Neural cell (in vitro differentiated cells): Measurements from ENCODE around the gene TMEM232. TPM values are rescaled to one million over a fixed set of nuclear protein-coding genes. Genes with fewer than 3 reads are reported as not detected.
"Not testable (repeated sequence)": the region's sequence is repeated elsewhere in the genome, so short reads cannot be mapped to it uniquely, and the experiment has no call there.

Experiments used
- H2AFZ ChIP-seq: fragments of 200-600, 300-800 bp; sonication (generic), shearing (Covaris generic); 2 replicates; pipeline ENCODE4 v1.6.0; 2014; ENCODE audit warnings: low read depth, mild to moderate bottlenecking, antibody characterized with exemption, low read length, moderate library complexity
- H3F3A ChIP-seq: fragments of 200-600 bp; shearing (Covaris generic); 2 replicates; pipeline ENCODE4 v1.6.1; 2016; ENCODE audit warnings: mild to moderate bottlenecking, moderate library complexity, mixed read lengths, antibody characterized with exemption, low read length; ENCODE audit not compliant: insufficient read depth, poor library complexity, severe bottlenecking
- H3K27ac ChIP-seq: fragments of 200-600, 300-800 bp; sonication (generic), shearing (Covaris generic); 2 replicates; pipeline ENCODE4 v1.5.1; 2014; ENCODE audit warnings: mild to moderate bottlenecking, low read length, moderate library complexity
- H3K27me3 ChIP-seq: fragments of 300-800, 200-600 bp; sonication (generic), shearing (Covaris generic); 2 replicates; pipeline ENCODE4 v1.6.0; 2014; ENCODE audit warnings: mild to moderate bottlenecking, low read depth, low read length, moderate library complexity; ENCODE audit not compliant: insufficient read depth
- H3K36me3 ChIP-seq: fragments of 300-800, 200-600 bp; sonication (generic), shearing (Covaris generic); 2 replicates; pipeline ENCODE4 v1.5.1; 2014; ENCODE audit warnings: mild to moderate bottlenecking, antibody characterized with exemption, low read length, moderate library complexity; ENCODE audit not compliant: insufficient read depth
- H3K4me2 ChIP-seq: fragments of 300-800, 200-600 bp; sonication (generic), shearing (Covaris generic); 2 replicates; pipeline ENCODE4 v1.6.0; 2014; ENCODE audit warnings: mild to moderate bottlenecking, low read length
- H3K4me3 ChIP-seq: fragments of 300-800, 200-600 bp; sonication (generic), shearing (Covaris generic); 2 replicates; pipeline ENCODE4 v1.5.1; 2014; ENCODE audit warnings: mild to moderate bottlenecking, low read length, moderate library complexity
- H3K79me2 ChIP-seq: fragments of 200-600 bp; shearing (Covaris generic); replicated peaks from 2 replicates; pipeline ENCODE4 v1.6.0; 2014; ENCODE audit warnings: mild to moderate bottlenecking, low read length, moderate library complexity; ENCODE audit not compliant: insufficient read depth
- H3K9ac ChIP-seq: fragments of 300-800, 200-600 bp; sonication (generic), shearing (Covaris generic); 2 replicates; pipeline ENCODE4 v1.6.1; 2016; ENCODE audit warnings: mild to moderate bottlenecking, low read length, mixed read lengths
- H3K9me2 ChIP-seq: fragments of 200-600 bp; shearing (Covaris generic); 2 replicates; pipeline ENCODE4 v1.6.1; 2016; ENCODE audit warnings: mild to moderate bottlenecking, low read length, mixed read lengths; ENCODE audit not compliant: insufficient read depth
- H3K9me3 ChIP-seq: fragments of 200-600, 300-800 bp; sonication (generic), shearing (Covaris generic); 2 replicates; pipeline ENCODE4 v1.6.1; 2016; ENCODE audit warnings: mild to moderate bottlenecking, mixed run types, low read length, moderate library complexity, mixed read lengths
- H4K20me1 ChIP-seq: fragments of 200-600 bp; shearing (Covaris generic); 2 replicates; pipeline ENCODE4 v1.6.1; 2016; ENCODE audit warnings: mild to moderate bottlenecking, mixed run types; ENCODE audit not compliant: insufficient read depth
- EP300 ChIP-seq: fragments of 450-650 bp; conservative IDR thresholded peaks from 2 replicates; pipeline ENCODE4 v1.6.1; 2014; ENCODE audit warnings: antibody characterized with exemption, mild to moderate bottlenecking, moderate library complexity; ENCODE audit not compliant: poor library complexity, severe bottlenecking
- EZH2 ChIP-seq: fragments of 200-600, 300-800 bp; shearing (Covaris generic), sonication (generic); IDR thresholded peaks from 2 replicates; pipeline ENCODE4 v1.6.1; 2014; ENCODE audit warnings: antibody characterized with exemption, low read length, borderline replicate concordance, mild to moderate bottlenecking; ENCODE audit not compliant: insufficient read depth, poor library complexity, severe bottlenecking
- MXI1 ChIP-seq: fragments of 450-650 bp; conservative IDR thresholded peaks from 2 replicates; pipeline ENCODE4 v1.6.1; 2014; ENCODE audit warnings: antibody characterized with exemption, mild to moderate bottlenecking; ENCODE audit not compliant: poor library complexity, severe bottlenecking
- POLR2AphosphoS5 ChIP-seq: IDR thresholded peaks from 2 replicates; pipeline ENCODE4 v1.6.1; 2012
- RAD21 ChIP-seq: fragments of 450-650 bp; conservative IDR thresholded peaks from 2 replicates; pipeline ENCODE4 v1.6.1; 2014; ENCODE audit warnings: antibody characterized with exemption, mild to moderate bottlenecking, moderate library complexity
- SMC3 ChIP-seq: fragments of 450-650 bp; conservative IDR thresholded peaks from 2 replicates; pipeline ENCODE4 v1.6.1; 2014; ENCODE audit warnings: antibody characterized with exemption, mild to moderate bottlenecking, moderate library complexity; ENCODE audit not compliant: poor library complexity
- TAF1 ChIP-seq: IDR thresholded peaks from 2 replicates; pipeline ENCODE4 v1.6.1; 2012; ENCODE audit warnings: low read depth
- polyA plus RNA-seq: library from polyadenylated mRNA; depleted of rRNA; stranded (reverse); fragments of >200 nt; gene quantifications from 2 replicates; pipeline ENCODE4 v1.2.3, GENCODE V29; 2014
- TF ChIP-seq, protein P1 (sequence below): fragments of 450-650 bp; IDR thresholded peaks from 2 replicates; pipeline ENCODE4 v1.5.1; 2014; ENCODE audit warnings: antibody characterized with exemption, mild to moderate bottlenecking, moderate library complexity; ENCODE audit not compliant: poor library complexity, severe bottlenecking
- TF ChIP-seq, protein P2 (sequence below): IDR thresholded peaks from 2 replicates; pipeline ENCODE4 v1.6.1; 2012; ENCODE audit warnings: borderline replicate concordance

TMEM232 gene
- polyA plus RNA-seq, 1 donor from 2014 or later, result 7.4 TPM

DNA sequence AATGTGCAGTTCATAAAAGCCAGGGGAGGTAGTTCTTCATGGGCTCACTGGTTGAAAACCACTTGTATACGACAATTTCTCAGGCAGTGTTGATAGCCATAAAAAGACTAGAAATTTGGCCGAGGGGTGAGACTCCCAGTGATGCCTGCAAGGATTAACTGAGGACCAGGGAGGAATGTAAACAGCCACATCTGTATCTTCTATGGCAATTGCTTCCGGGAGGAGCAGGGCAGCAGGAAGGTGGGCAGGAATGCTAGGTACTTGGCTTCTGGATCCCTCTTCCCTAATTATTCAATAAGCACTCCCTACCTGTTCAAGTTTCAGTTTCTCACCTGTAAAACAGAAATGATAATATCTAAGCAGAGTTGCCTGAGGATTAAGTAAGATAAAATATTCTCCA is 45.4 kb downstream of the TMEM232 start:
- H3F3A ChIP-seq, result no peaks in the 10 kb centered on the region
- no peak overlapping the region for H3K9ac ChIP-seq

DNA sequence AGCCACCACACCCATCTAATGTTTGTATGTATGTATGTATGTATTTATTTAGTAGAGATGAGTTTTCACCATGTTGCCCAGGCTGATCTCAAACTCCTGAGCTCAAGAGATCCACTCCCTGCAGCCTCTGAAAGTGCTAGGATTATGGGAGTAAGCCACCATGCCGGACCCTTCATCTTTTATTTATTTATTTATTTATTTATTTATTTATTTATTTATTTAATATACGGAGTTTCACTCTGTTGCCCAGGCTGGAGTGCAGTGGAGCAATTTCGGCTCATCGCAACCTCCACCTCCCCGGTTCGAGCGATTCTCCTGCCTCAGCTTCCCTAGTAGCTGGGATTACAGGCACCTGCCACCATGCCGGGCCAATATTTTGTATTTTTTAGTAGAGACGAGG is 49.9 kb downstream of the TMEM232 start:
- not testable (repeated sequence) for H3K27me3 ChIP-seq, H2AFZ ChIP-seq, H3K79me2 ChIP-seq, H3K9me3 ChIP-seq, H3K27ac ChIP-seq, H3K9me2 ChIP-seq, H3K36me3 ChIP-seq, H3F3A ChIP-seq, H3K4me3 ChIP-seq, H3K9ac ChIP-seq, H4K20me1 ChIP-seq, H3K4me2 ChIP-seq

More for the DNA sequence above, 45.4 kb downstream of the TMEM232 start:
- Histone ChIP-seq H3K79me2 (no peaks in the 10 kb centered on the region), H3K4me2 (no peak overlapping the region), H3K4me3 (no peak overlapping the region), H4K20me1 (no peaks in the 10 kb centered on the region), H3K9me3 (no peaks in the 10 kb centered on the region), H3K36me3 (no peaks in the 10 kb centered on the region), H2AFZ (no peak overlapping the region), H3K9me2 (no peaks in the 10 kb centered on the region), H3K27me3 (no peaks in the 10 kb centered on the region), H3K27ac (no peak overlapping the region)
- TF ChIP-seq, protein P1, sequence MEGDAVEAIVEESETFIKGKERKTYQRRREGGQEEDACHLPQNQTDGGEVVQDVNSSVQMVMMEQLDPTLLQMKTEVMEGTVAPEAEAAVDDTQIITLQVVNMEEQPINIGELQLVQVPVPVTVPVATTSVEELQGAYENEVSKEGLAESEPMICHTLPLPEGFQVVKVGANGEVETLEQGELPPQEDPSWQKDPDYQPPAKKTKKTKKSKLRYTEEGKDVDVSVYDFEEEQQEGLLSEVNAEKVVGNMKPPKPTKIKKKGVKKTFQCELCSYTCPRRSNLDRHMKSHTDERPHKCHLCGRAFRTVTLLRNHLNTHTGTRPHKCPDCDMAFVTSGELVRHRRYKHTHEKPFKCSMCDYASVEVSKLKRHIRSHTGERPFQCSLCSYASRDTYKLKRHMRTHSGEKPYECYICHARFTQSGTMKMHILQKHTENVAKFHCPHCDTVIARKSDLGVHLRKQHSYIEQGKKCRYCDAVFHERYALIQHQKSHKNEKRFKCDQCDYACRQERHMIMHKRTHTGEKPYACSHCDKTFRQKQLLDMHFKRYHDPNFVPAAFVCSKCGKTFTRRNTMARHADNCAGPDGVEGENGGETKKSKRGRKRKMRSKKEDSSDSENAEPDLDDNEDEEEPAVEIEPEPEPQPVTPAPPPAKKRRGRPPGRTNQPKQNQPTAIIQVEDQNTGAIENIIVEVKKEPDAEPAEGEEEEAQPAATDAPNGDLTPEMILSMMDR, result no peak

DNA sequence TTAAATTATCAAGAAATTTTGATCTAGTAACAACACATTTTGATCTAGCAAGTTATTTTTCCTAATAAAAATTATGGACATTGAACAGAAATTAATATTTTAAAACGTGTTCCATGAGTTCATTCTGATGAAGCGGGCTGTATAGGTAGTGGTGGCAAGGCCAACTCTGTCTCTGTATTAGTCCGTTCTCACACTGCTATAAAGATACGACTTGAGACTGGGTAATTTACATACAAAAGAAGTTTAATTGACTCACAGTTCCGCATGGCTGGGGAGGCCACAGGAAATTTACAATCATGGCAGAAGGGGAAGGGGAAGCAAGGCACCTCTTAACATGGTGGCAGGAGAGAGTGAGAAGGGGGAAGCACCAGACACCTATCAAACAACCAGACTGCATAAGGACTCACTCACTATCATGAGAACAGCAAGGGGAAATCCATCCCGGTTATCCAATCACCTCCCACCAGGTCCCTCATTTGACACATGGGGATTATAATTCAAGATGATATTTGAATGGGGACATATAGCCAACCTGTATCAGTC is 61.2 kb downstream of the TMEM232 start:
- Histone ChIP-seq H3K9ac (no peak overlapping the region), H3F3A (no peaks in the 10 kb centered on the region), H3K79me2 (no peaks in the 10 kb centered on the region), H3K36me3 (no peaks in the 10 kb centered on the region), H3K9me3 (no peaks in the 10 kb centered on the region), H3K4me3 (no peak overlapping the region), H3K27ac (no peak overlapping the region), H2AFZ (no peak overlapping the region), H4K20me1 (no peaks in the 10 kb centered on the region), H3K9me2 (no peaks in the 10 kb centered on the region), H3K27me3 (no peaks in the 10 kb centered on the region), H3K4me2 (no peak overlapping the region)
- TF ChIP-seq POLR2AphosphoS5 (no peak), EP300 (no peak), SMC3 (no peak), TAF1 (no peak), RAD21 (no peak), EZH2 (no peak), MXI1 (no peak)
- TF ChIP-seq, protein P1, result no peak
- TF ChIP-seq, protein P2, sequence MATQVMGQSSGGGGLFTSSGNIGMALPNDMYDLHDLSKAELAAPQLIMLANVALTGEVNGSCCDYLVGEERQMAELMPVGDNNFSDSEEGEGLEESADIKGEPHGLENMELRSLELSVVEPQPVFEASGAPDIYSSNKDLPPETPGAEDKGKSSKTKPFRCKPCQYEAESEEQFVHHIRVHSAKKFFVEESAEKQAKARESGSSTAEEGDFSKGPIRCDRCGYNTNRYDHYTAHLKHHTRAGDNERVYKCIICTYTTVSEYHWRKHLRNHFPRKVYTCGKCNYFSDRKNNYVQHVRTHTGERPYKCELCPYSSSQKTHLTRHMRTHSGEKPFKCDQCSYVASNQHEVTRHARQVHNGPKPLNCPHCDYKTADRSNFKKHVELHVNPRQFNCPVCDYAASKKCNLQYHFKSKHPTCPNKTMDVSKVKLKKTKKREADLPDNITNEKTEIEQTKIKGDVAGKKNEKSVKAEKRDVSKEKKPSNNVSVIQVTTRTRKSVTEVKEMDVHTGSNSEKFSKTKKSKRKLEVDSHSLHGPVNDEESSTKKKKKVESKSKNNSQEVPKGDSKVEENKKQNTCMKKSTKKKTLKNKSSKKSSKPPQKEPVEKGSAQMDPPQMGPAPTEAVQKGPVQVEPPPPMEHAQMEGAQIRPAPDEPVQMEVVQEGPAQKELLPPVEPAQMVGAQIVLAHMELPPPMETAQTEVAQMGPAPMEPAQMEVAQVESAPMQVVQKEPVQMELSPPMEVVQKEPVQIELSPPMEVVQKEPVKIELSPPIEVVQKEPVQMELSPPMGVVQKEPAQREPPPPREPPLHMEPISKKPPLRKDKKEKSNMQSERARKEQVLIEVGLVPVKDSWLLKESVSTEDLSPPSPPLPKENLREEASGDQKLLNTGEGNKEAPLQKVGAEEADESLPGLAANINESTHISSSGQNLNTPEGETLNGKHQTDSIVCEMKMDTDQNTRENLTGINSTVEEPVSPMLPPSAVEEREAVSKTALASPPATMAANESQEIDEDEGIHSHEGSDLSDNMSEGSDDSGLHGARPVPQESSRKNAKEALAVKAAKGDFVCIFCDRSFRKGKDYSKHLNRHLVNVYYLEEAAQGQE, result no peak
